Measurements from ENCODE around the gene TOPBP1.
"Not testable (repeated sequence)": the region's sequence is repeated elsewhere in the genome, so short reads cannot be mapped to it uniquely, and the experiment has no call there.

Gene TOPBP1

GRCh38 chr3:133572158-133573053 lies 89.3 kb downstream of the TOPBP1 start:
- DNase-seq (ENCODE audit: low read depth in 2 of 3, low spot score in 2 of 3), result no peak

- no peak for DNase-seq (ENCODE audit: low read depth in 2 of 3, low spot score in 2 of 3)
Measured at GRCh38 chr3:133570937-133571320, 90.8 kb downstream of the TOPBP1 start.

- DNase-seq (ENCODE audit: low read depth in 2 of 3, low spot score in 2 of 3), result no peak
Measured at GRCh38 chr3:133570139-133570936, 91.4 kb downstream of the TOPBP1 start.

- DNase-seq (ENCODE audit: low read depth in 2 of 3, low spot score in 2 of 3), result no peak
Measured at GRCh38 chr3:133568294-133569014, 93.3 kb downstream of the TOPBP1 start.

- DNase-seq (ENCODE audit: low read depth in 2 of 3, low spot score in 2 of 3), result no peak
Measured at GRCh38 chr3:133563816-133564215, 97.9 kb downstream of the TOPBP1 start.

GRCh38 chr3:133563186-133563591 lies 98.6 kb downstream of the TOPBP1 start:
- no peak for DNase-seq (ENCODE audit: low read depth in 2 of 3, low spot score in 2 of 3)

- DNase-seq (ENCODE audit: low read depth in 2 of 3, low spot score in 2 of 3), result no peak
Measured at GRCh38 chr3:133562376-133562775, 99.4 kb downstream of the TOPBP1 start.

GRCh38 chr3:133561679-133562078 lies 100.1 kb downstream of the TOPBP1 start:
- DNase-seq (ENCODE audit: low read depth in 2 of 3, low spot score in 2 of 3), result no peak

GRCh38 chr3:133551589-133551988 lies 110.2 kb downstream of the TOPBP1 start:
- not testable (repeated sequence) for DNase-seq (ENCODE audit: low read depth in 2 of 3, low spot score in 2 of 3)

Measured in activated CD8-positive, alpha-beta memory T cell treated with anti-CD3 and anti-CD28 coated beads for 48 hours (primary cell).